Measurements from ENCODE around the gene SHMT1.
"Not testable (repeated sequence)": the region's sequence is repeated elsewhere in the genome, so short reads cannot be mapped to it uniquely, and the experiment has no call there.

SHMT1 gene

GRCh38 chr17:18378205-18378505 lies 14.8 kb upstream of the SHMT1 start:
- DNase-seq (ENCODE audit: low spot score), result no peak

- DNase-seq (ENCODE audit: low spot score), result no peak
These were observed 14.3 kb upstream of the SHMT1 start, which contains the start of gene EVPLL for GRCh38 chr17:18377437-18378204. EVPLL (plus strand) TSS chr17:18377778; CDS start chr17:18380938, 3,160 bp downstream.

GRCh38 chr17:18374216-18374615 lies 10.9 kb upstream of the SHMT1 start:
- DNase-seq (ENCODE audit: low spot score), result no peak

GRCh38 chr17:18373181-18373580 lies 9.8 kb upstream of the SHMT1 start:
- not testable (repeated sequence) for DNase-seq (ENCODE audit: low spot score)

GRCh38 chr17:18371455-18371854 lies 8.1 kb upstream of the SHMT1 start:
- DNase-seq (ENCODE audit: low spot score), result no peak

GRCh38 chr17:18370761-18371160 lies 7.4 kb upstream of the SHMT1 start:
- DNase-seq (ENCODE audit: low spot score), result no peak

- DNase-seq (ENCODE audit: low spot score), result no peak
These were observed 5.6 kb upstream of the SHMT1 start for GRCh38 chr17:18368946-18369345.

GRCh38 chr17:18364166-18364565 lies 816 bp upstream of the SHMT1 start:
- DNase-seq (ENCODE audit: low spot score), result no peak

- peak; percentile 8 for DNase-seq (ENCODE audit: low spot score)
These were observed 651 bp downstream of the SHMT1 start for GRCh38 chr17:18362698-18363100.

- no peak for DNase-seq (ENCODE audit: low spot score)
These were observed 1.3 kb downstream of the SHMT1 start for GRCh38 chr17:18361837-18362697.

GRCh38 chr17:18360518-18360917 lies 2.8 kb downstream of the SHMT1 start:
- no peak for DNase-seq (ENCODE audit: low spot score)

- DNase-seq (ENCODE audit: low spot score), result no peak
These were observed 6.7 kb downstream of the SHMT1 start for GRCh38 chr17:18356624-18357023.

- no peak for DNase-seq (ENCODE audit: low spot score)
These were observed 9.8 kb downstream of the SHMT1 start for GRCh38 chr17:18353541-18353940.

- DNase-seq (ENCODE audit: low spot score), result no peak
These were observed 19.3 kb downstream of the SHMT1 start for GRCh38 chr17:18344021-18344420.

GRCh38 chr17:18339933-18340332 lies 23.4 kb downstream of the SHMT1 start:
- DNase-seq (ENCODE audit: low spot score), result no peak

GRCh38 chr17:18338158-18338557 lies 25.2 kb downstream of the SHMT1 start:
- DNase-seq (ENCODE audit: low spot score), result not testable (repeated sequence)

- no peak for DNase-seq (ENCODE audit: low spot score)
These were observed 30.4 kb downstream of the SHMT1 start for GRCh38 chr17:18332909-18333489.

- no peak for DNase-seq (ENCODE audit: low spot score)
These were observed 31.5 kb downstream of the SHMT1 start for GRCh38 chr17:18331879-18332278.

- DNase-seq (ENCODE audit: low spot score), result no peak
These were observed 34.6 kb downstream of the SHMT1 start for GRCh38 chr17:18328643-18329204.

GRCh38 chr17:18327556-18327955 lies 35.8 kb downstream of the SHMT1 start:
- no peak for DNase-seq (ENCODE audit: low spot score)

GRCh38 chr17:18327093-18327492 lies 36.3 kb downstream of the SHMT1 start:
- no peak for DNase-seq (ENCODE audit: low spot score)

GRCh38 chr17:18326572-18326971 lies 36.8 kb downstream of the SHMT1 start:
- no peak for DNase-seq (ENCODE audit: low spot score)

GRCh38 chr17:18326039-18326438 lies 37.3 kb downstream of the SHMT1 start:
- no peak for DNase-seq (ENCODE audit: low spot score)
